Common myeloid progenitor, CD34-positive (primary cell): ENCODE measurements around the gene LIN54.

Experiments
- CTCF ChIA-PET: fragments of 350-600 bp; sonication (Branson Sonifier 250); formaldehyde crosslinking; loops from one replicate; lab custom pipeline; 2021; ENCODE audit warnings: antibody characterized with exemption; lab: Charles Lee
- POLR2A ChIA-PET: fragments of 350-600 bp; sonication (Branson Sonifier 250); formaldehyde crosslinking; loops from one replicate; lab custom pipeline; 2021; ENCODE audit warnings: antibody characterized with exemption; lab: Charles Lee
- DNase-seq, 3 donors: peaks; one replicate each; pipeline versions ENCODE4 v3.0.0 to v3.0.0-alpha.2; 2013
- H3K27ac ChIP-seq, 2 experiments: 1 replicate in 1 of 2; 2 replicates in 1 of 2; pipeline ENCODE4 v1.7.0; 2013; ENCODE audit warnings: inconsistent platforms in 2 of 2, low read length in 2 of 2, mild to moderate bottlenecking in 2 of 2, low read depth in 1 of 2, moderate library complexity in 1 of 2; ENCODE audit not compliant: severe bottlenecking in 2 of 2, insufficient read depth in 1 of 2, poor library complexity in 1 of 2
- H3K27me3 ChIP-seq, 5 experiments: replicated peaks in 2 of 5; 1 replicate in 3 of 5; 2 replicates in 2 of 5; pipeline versions ENCODE4 v1.6.1 to v1.7.0; 2013; ENCODE audit warnings: low read length in 4 of 5, mild to moderate bottlenecking in 2 of 5, moderate library complexity in 2 of 5, inconsistent platforms in 1 of 5; ENCODE audit not compliant: insufficient read depth in 5 of 5, control insufficient read depth in 4 of 5
- H3K36me3 ChIP-seq, 4 experiments: 1 replicate in 2 of 4; 2 replicates in 2 of 4; pipeline versions ENCODE4 v1.6.1 to v1.7.0; 2013; ENCODE audit warnings: low read length in 3 of 4, control low read depth in 1 of 4, mild to moderate bottlenecking in 1 of 4; ENCODE audit not compliant: control insufficient read depth in 4 of 4, insufficient read depth in 4 of 4
- H3K4me1 ChIP-seq, 4 experiments: 1 replicate in 3 of 4; 2 replicates in 1 of 4; pipeline versions ENCODE4 v1.6.1 to v1.7.1; 2013; ENCODE audit warnings: low read length in 3 of 4, mild to moderate bottlenecking in 3 of 4, control low read depth in 1 of 4, inconsistent platforms in 1 of 4, moderate library complexity in 1 of 4; ENCODE audit not compliant: control insufficient read depth in 4 of 4, insufficient read depth in 4 of 4; ENCODE audit errors: control extremely low read depth in 1 of 4
- H3K4me3 ChIP-seq, 7 experiments: 1 replicate in 4 of 7; 2 replicates in 3 of 7; pipeline versions ENCODE4 v1.5.1 to v1.7.0; 2013; ENCODE audit warnings: mild to moderate bottlenecking in 7 of 7, low read length in 6 of 7, moderate library complexity in 6 of 7, inconsistent platforms in 2 of 7, low read depth in 2 of 7, control low read depth in 1 of 7; ENCODE audit not compliant: insufficient read depth in 4 of 7, control insufficient read depth in 1 of 7; ENCODE audit errors: extremely low read depth in 1 of 7
- H3K9me3 ChIP-seq, 5 experiments: 1 replicate in 4 of 5; 2 replicates in 1 of 5; pipeline versions ENCODE4 v1.6.1 to v1.7.1; 2013; ENCODE audit warnings: low read length in 4 of 5, mild to moderate bottlenecking in 2 of 5, inconsistent platforms in 1 of 5, low read depth in 1 of 5, moderate library complexity in 1 of 5; ENCODE audit not compliant: control insufficient read depth in 4 of 5, insufficient read depth in 2 of 5; ENCODE audit errors: control extremely low read depth in 1 of 5
- WGBS: methylation state at CpG from one replicate; pipeline ENCODE4 v1.1.5; 2013; ENCODE audit not compliant: insufficient coverage; 5-methylcytosine and 5-hydroxymethylcytosine counted together

The LIN54 gene

DNA sequence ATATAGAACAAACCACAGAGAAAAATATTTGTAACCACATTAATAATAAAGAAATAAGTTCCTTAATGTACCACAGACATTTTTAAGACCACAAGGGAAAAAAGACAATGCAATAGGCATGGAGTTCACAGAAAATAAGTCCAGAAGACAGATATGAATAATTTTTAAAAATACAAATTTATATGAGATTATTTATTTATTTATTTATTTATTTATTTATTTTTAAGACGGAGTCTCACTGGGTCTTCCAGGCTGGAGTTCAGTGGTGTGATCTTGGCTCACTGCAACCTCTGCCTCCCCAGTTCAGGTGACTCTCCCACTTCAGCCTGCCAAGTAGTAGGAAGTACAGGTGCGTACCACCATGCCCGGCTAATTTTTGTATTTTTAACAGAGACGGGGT, 56.4 kb downstream of the LIN54 start:
- DNase-seq, result no peak
- H3K4me3 ChIP-seq, result no peak overlapping the region
- ChIA-PET POLR2A (no interaction called here), CTCF (no interaction called here)
- no CpG with 5 or more reads among the region's 4 CpGs for WGBS
- H3K36me3 ChIP-seq, result peaks cover 0 to 9% (median 5%) of the 10 kb centered on the region in 4 experiments
- no peaks in the 10 kb centered on the region for H3K27me3 ChIP-seq
- no peaks in the 10 kb centered on the region for H3K9me3 ChIP-seq
- H3K27ac ChIP-seq, result no peak overlapping the region
- no peaks in the 10 kb centered on the region for H3K4me1 ChIP-seq

DNA sequence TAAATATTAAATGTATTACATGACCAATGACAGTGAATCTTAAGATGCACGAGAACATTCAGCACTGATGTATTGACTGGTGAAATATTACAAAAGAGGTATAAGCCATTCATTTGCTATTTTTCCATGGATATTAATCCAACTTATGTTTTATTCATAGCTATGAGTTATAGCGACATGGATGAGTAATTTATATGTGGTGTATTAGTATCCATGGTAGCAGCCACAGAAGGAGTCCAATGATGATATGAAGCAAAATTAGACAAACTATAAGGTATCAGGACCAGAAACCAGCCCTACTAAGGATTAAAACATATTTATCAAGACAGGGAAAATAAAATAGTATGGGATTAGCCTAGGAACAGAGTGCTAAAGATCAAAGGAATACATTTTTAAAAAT, 59.4 kb downstream of the LIN54 start:
- Histone ChIP-seq H3K36me3 (peaks cover 4 to 11% (median 5%) of the 10 kb centered on the region in 4 experiments), H3K4me1 (no peaks in the 10 kb centered on the region), H3K27me3 (no peaks in the 10 kb centered on the region), H3K4me3 (no peak overlapping the region), H3K27ac (no peak overlapping the region), H3K9me3 (no peaks in the 10 kb centered on the region)
- DNase-seq, result no peak
- ChIA-PET CTCF (interaction anchor here (0.8 to 1.1 kb wide), 2 partner anchors 51 to 132 kb away, joined by 3 read pairs; no protein-coding TSS in a partner anchor), POLR2A (no interaction called here)
- WGBS, result no CpG with 5 or more reads among the region's 2 CpGs

DNA sequence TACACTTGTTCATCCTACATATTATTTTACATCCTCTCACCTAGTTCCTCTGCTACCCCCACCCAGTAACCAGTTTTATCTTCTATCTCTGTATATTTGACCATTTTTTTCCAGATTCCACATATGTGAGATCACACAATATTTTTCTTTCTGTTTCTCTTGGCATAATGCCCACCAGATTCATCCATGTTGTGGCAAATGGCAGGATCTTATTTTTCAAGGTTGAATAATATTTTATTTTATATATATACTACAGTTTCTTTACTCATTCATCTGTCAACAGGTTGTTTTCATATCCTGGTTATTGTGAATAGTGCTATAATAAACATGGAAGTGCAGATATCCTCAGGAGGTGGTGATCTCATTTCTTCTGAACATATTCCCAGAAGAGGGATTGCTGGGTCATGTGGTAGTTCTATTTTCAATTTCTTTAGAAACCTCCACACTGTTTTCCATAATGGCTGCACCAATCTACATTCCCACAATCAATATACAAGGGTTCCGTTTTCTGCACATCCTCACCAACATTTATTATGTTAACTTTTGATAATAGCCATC, 61.9 kb downstream of the LIN54 start:
- no CpG with 5 or more reads among the region's 1 CpG for WGBS
- DNase-seq, result peak in 1 of 3 donors; percentile 4

DNA sequence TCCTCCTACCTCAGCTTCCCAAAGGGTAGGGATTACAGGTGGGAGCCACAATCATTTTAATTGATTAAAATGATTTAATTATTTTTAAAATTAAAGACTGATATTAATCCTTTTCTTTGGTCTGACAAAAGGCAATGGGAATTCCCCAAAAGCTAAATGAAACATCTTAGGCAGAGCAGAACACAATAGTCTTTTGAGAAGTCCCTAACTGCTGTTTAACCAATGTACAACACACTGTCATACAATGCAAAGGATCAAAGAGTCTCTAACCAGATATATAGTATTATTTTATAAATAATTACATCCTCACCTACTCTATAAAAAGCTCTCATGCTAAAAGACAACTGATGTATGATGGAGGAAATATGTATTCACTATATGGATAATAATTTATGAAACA, 63.1 kb downstream of the LIN54 start:
- Histone ChIP-seq H3K4me1 (no peaks in the 10 kb centered on the region), H3K36me3 (peaks cover 9 to 13% (median 12%) of the 10 kb centered on the region in 4 experiments), H3K4me3 (no peak overlapping the region), H3K27ac (no peak overlapping the region), H3K27me3 (no peaks in the 10 kb centered on the region), H3K9me3 (no peaks in the 10 kb centered on the region)
- no peak for DNase-seq
- ChIA-PET POLR2A (no interaction called here), CTCF (interaction anchor here (0.8 kb wide), 1 partner anchor 13 kb away, joined by 4 read pairs; no protein-coding TSS in a partner anchor)

More for the DNA sequence above, 61.9 kb downstream of the LIN54 start:
- POLR2A ChIA-PET, result no interaction called here
- H3K9me3 ChIP-seq, result no peaks in the 10 kb centered on the region
- no peaks in the 10 kb centered on the region for H3K27me3 ChIP-seq
- CTCF ChIA-PET, result no interaction called here
- H3K4me3 ChIP-seq, result no peak overlapping the region
- H3K27ac ChIP-seq, result no peak overlapping the region
- no peaks in the 10 kb centered on the region for H3K4me1 ChIP-seq
- H3K36me3 ChIP-seq, result peaks cover 8 to 18% (median 9%) of the 10 kb centered on the region in 4 experiments

DNA sequence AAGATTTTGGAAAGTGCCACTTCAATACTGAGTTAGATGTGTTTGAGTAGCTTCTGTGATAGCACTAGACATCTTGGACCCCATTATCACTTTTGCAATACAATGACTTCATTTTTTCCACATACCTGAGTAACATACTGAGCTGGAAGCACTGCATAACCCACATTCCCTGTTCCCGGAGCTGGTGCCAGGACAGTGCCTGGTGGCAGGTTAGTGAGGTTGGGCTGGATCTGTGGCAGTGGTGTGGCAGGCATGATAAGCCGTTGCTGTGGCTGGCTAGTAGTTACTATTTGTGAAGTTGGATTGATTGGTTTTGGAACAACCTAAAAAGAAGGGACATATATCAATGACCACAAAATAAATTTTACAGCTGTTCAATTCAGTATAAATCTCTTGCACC, 71.2 kb downstream of the LIN54 start:
- POLR2A ChIA-PET, result no interaction called here
- Histone ChIP-seq H3K9me3 (no peaks in the 10 kb centered on the region), H3K27me3 (no peaks in the 10 kb centered on the region), H3K27ac (no peak overlapping the region), H3K36me3 (peaks cover 21 to 65% (median 38%) of the 10 kb centered on the region in 4 experiments), H3K4me3 (no peak overlapping the region), H3K4me1 (no peaks in the 10 kb centered on the region)
- CTCF ChIA-PET, result interaction anchor here (1.0 to 2.0 kb wide), 3 partner anchors 16 to 19 kb away, joined by 3 to 4 read pairs (median 4); no protein-coding TSS in a partner anchor
- no peak for DNase-seq
- no CpG with 5 or more reads among the region's 2 CpGs for WGBS

DNA sequence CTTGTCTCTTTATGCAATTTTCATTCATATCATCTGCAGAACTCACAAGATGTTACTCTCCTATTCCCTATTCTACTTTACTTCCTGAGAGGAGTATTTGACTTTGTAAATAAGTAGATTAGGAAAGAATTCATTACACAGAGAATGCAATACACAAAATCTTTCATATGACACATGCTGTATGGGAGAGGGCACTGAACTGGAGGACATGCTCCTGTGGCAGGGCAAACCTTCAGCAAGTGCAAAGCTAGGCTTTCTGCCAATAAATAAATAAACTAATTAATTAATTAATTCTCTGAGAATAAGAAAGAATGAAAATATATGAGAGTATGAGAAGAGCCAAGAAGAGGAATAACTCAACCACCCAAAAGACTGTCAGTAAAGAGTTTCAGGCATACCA, 76.2 kb downstream of the LIN54 start:
- Histone ChIP-seq H3K36me3 (peaks cover 19 to 61% (median 35%) of the 10 kb centered on the region in 4 experiments), H3K27me3 (no peaks in the 10 kb centered on the region), H3K4me1 (no peaks in the 10 kb centered on the region), H3K9me3 (no peaks in the 10 kb centered on the region), H3K27ac (no peak overlapping the region), H3K4me3 (no peak overlapping the region)
- ChIA-PET POLR2A (no interaction called here), CTCF (no interaction called here)
- no peak for DNase-seq

DNA sequence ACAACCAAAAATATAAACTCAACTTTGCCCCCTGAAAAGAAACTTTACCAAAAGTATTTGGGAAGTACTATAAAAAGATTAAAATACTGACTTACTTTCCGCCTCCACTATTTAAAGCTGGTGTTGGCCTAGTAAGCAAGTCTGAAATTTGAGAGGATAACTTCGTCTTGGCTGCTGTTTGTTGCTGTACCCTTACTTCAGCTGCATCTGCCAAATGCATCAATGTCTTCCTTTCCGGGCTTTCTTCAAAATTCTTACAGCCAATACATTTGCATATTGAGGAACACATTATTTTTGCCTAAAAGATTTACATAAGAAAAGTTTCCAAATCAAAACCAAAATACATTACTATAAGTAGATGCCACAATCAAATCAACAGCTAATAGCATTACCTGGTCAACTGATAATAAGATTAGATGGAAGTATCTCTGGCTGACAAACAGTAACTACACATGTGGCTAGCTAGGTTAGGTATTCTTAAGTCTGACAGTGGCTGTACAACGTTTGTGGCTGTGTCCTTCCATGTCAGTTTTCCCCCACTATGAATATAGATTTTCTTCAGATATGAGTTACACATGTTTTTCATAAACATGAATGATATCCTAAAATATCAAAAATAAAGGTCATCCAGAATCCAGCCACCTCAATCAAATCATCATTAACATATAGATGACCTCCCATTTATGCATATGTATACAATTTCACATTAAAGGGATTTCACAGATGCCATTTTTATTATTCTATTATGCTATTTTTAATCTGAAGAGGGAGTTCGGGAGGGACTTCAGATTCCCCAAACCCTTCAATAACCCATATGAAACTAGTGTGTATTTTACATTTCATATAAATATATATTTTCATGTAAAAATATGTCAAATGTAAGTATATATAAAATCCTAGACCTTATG, 79.5 kb downstream of the LIN54 start:
- CTCF ChIA-PET, result interaction anchor here (1.7 to 2.3 kb wide), 2 partner anchors 10 to 29 kb away, joined by 4 to 6 read pairs; no protein-coding TSS in a partner anchor
- Histone ChIP-seq H3K36me3 (peaks cover 13 to 46% (median 28%) of the 10 kb centered on the region in 4 experiments), H3K9me3 (no peaks in the 10 kb centered on the region), H3K4me3 (no peak overlapping the region), H3K27me3 (no peaks in the 10 kb centered on the region), H3K4me1 (no peaks in the 10 kb centered on the region), H3K27ac (no peak overlapping the region)
- WGBS, result 100% methylated on average over 2 of the region's 5 CpGs
- DNase-seq, result no peak
- POLR2A ChIA-PET, result no interaction called here
